ENCODE data around the gene F2R.
"Not testable (repeated sequence)": the region's sequence is repeated elsewhere in the genome, so short reads cannot be mapped to it uniquely, and the experiment has no call there.

The F2R gene

DNA sequence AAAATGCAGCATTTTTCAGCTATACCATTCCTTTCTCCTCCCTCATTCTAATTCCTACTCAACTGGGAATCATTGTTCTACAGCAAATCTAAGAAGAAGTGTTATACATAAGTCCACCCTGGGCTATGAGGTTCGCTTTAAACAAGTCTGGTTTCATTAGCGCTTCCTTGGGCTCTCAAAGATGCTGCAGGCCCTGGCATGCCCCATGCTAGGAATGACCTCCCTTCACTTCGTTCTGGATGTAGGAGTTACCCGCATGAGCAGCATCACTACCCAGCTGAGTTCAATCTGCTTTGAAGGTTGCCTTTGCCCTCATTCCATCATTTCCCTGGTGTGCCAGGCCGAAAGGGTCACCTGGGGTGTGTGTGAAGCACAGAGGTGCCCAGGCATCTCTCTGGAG is 35.4 kb downstream of the F2R start:
- DNase-seq (ENCODE audit: low read depth in 2 of 3, low spot score in 2 of 3) = no peak

DNA sequence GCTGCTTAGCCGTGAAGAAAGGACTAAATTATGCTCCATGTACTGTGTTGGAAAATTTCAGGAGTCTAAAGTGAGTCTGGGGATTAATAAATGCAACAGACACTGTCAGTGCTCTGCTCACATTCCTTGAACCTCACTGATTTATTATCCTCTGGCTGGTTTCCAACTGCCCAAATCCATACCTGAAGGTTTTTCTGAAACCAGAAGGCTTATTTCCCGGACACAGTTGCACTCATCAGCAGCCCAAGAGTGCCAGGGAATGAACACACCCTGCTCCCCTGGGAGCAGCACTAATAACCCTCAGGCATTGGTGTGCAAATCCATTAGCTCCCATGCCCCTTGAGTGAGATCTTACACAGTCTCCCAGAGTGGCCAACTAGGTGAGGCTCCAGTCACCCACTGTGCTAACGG is 38.7 kb downstream of the F2R start:
- no peak for DNase-seq (ENCODE audit: low read depth in 2 of 3, low spot score in 2 of 3)

DNA sequence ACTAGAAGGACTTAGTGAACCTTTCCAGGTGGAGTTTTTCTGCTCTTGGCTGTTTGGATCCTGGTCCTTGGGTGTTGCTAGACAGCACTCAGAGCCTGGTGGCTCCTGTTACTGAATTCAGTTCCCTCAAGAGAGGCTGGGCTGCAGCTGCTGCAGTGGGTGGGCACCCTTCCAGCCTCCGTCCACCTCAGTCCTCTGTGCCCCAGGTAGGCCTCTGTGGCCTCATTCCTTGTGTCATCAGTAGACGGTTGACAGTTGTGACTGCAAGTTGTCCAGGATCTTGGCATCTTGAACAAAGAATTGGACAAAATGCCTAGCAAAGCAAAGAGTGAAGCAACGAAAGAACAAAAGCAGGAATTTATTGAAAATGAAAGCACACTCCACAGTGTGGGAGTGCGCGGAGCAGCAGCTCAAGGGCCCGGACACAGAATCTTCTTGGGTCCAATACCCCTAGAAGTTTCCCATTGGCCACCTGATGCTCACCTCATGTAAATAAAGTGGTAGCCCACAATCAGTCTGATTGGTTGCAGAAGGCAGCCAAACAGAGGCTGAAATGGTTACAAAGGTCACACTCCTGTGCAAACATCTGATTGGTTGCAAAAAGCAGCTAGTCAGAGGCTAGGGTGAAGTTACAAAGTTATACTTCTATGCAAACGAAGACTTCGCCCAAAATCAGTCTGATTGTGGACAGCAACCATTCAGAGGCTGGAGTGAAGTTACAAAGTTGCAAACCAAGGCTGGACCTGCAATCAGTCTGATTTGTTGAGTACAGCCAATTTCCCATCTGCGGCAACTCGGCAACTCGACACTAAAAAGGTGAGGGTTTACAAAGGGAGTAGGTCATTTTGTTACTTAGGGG is 40.1 kb downstream of the F2R start:
- no peak for DNase-seq (ENCODE audit: low read depth in 2 of 3, low spot score in 2 of 3)

DNA sequence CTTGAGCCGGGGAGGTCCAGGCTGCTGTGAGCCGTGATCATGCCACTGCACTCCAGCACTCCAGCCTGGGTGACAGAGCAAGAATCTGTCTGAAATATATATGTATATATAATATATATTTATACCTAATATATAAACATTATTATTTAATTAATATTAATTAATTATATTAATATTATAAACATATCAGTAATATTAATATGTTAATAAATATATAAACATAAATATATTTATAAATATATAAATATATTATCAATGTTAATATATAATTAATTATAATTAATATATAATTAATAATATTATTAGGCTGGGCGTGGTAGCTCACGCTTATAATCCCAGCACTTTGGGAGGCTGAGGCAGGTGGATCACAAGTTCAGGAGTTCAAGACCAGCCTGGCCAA is 41.1 kb downstream of the F2R start:
- no peak for DNase-seq (ENCODE audit: low read depth in 2 of 3, low spot score in 2 of 3)

DNA sequence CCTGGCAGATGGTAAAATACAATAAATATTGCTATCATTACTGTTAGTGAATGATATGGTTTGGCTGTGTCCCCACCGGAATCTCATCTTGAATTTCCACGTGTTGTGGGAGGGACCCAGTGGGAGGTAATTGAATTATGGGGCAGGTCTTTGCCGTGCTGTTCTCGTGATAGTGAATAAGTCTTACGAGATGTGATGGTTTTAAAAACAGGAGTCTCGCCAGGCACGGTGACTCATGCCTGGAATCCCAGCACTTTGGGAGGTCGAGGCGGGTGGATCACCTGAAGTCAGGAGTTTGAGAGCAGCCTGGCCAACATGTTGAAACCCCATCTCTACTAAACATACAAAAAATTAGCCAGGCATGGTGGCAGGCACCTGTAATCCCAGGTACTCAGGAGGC is 45.2 kb downstream of the F2R start:
- not testable (repeated sequence) for DNase-seq (ENCODE audit: low read depth in 2 of 3, low spot score in 2 of 3)

DNA sequence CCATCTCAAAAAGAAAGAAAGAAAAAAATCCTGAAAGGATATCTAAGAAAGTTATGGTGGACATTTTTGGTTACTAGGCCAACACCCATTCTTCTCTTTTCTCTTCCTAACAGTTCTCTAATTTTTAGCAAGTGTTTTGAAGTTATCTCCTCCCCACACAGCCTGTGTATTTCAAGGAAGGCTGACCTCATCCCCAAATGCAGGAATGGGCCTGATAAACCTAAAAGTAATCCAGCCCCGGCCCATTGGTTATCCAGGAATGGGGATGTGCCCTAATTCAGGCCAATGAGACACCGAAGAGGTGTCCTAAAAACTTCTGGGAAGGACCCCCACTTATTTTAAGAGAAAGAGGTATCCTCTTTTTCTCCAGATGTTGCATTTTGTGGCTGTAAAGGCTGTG is 46.6 kb downstream of the F2R start:
- DNase-seq (ENCODE audit: low read depth in 2 of 3, low spot score in 2 of 3) = no peak

DNA sequence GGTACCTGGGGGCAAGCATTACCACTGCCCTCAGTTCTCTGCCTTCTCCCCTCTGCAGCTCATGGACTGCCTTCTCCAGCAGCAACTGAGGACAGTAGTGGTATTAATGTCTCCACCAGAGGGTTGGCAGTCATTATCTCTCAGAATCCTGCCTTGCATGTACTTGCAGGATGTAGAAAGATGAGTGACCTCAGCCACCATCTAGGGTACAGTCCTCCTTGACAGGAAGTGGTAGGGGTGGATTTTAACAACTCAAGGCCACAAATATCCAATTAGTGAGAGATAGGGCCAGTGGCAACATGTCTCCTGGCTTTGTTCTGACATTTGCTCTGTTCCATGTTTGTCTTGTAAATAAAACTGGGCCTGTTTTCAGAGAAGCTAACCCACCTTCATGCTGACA is 47.2 kb downstream of the F2R start:
- no peak for DNase-seq (ENCODE audit: low read depth in 2 of 3, low spot score in 2 of 3)

DNA sequence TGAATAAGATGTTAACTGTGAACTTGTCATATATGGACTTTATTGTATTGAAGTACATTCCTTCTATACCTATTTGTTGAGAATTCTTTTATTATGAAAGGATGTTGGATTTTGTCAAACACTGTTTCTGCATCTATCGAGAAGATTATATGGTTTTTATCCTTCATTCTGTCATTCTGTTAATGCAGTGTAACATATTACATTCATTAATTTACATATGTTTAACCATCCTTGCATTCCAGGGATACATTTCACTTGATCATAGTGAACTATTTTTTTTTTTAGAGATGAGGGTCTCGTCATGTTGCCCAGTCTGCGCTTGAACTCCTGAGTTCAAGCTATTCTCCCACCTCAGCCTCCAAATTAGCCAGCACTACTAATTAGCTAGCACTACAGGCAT is 48.4 kb downstream of the F2R start:
- DNase-seq (ENCODE audit: low read depth in 2 of 3, low spot score in 2 of 3) = no peak

DNA sequence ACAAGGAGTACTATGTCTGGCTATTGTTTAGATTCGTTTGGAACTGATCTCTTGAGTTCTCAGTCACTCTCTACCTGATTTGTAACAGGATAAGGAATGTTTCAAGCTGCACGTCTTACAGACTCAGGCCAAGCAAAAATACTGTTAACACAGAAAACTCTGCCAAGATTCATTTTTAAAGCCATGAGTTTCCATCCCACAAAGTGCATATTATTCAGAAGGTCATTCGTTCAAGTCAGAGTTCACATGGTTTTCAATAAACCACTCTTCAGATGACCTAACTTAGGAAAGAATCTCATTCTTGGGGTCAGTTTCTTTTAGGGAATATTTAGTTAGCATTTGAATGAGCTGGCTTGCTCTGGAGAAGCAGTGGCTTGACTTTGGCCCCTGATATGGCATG is 49.3 kb downstream of the F2R start:
- no peak for DNase-seq (ENCODE audit: low read depth in 2 of 3, low spot score in 2 of 3)

DNA sequence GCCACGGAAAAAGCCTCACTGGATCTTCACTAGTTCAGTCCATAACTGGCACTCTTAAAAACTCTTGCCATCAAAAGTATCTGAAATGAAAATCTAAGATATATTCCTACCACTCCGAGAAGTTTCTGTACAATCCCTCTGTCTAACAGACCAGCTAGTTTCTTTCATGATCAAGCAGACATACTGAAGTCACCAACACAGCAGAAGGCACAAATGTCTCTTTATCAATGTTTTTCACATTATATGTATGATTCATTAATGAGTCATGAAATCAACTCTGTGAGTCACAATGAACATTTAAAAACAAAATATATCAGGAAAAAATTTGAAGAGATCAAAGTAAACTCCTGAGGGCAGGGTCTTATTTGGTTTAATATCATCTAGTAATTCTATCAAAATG is 50.8 kb downstream of the F2R start:
- no peak for DNase-seq (ENCODE audit: low read depth in 2 of 3, low spot score in 2 of 3)

DNA sequence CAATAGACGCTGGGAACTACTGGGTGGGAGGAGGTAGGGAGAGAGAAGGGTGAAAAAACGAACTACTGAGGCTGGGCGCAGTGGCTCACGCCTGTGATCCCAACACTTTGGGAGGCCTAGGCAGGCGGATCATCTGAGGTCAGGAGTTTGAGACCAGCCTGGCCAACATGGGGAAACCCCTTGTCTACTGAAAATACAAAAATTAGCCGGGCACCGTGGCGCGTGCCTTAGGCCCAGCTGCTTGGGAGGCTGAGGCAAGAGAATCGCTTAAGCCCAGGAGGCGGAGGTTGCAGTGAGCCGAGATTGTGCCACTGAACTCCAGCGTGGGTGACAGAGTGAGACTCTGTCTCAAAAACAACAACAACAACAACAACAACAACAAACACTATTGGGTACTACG is 55.1 kb downstream of the F2R start:
- not testable (repeated sequence) for DNase-seq (ENCODE audit: low read depth in 2 of 3, low spot score in 2 of 3)

DNA sequence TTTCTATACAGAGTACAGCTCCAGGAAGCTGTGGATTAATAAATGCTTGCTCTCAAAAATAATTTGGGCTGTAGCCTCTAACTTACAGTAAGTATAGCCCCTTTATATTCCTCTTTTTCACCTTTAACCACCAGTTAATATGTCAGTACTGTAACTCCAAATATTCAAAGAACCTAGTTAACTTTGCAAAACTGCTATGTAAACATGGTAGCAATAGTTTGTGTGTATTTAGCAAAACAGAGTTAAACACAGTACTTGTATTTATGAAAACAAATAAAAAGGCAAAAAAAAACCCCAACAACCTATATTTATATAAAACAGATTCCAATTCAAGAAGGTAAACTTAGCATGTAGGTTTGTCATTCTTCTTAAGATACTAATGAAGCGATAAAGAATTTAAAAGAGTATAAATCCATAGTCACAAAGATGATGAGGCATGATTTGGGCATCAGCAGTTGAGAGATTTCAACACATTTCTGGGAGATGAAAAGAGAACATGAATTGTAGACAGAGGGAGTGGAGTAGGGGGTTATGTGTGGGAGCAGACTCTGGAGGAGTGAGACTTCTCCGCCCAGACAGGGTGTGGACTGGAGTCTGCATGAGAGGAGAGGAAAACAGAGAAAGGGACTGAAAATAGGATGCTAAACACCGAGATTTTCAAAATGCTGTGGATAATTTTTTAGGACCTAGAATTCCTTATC is 55.9 kb downstream of the F2R start:
- no peak for DNase-seq (ENCODE audit: low read depth in 2 of 3, low spot score in 2 of 3)

DNA sequence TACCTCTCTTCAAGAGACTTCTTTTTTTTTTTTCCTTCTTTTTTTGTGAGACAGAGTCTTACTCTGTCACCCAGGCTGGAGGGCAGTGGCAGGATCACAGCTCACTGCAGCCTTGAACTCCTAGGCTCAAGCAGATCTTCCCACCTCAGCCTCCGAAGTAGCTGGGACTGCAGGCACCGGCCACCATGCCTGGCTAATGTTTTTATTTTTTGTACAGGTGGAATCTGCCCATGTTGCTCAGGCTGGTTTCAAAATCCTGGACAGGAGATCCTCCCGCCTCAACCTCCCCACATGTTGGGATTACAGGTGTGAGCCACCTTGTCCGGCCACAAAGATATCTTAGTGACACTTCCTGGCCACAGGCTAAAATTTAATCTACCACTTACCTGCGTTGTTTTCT is 60.0 kb downstream of the F2R start:
- no peak for DNase-seq (ENCODE audit: low read depth in 2 of 3, low spot score in 2 of 3)

DNA sequence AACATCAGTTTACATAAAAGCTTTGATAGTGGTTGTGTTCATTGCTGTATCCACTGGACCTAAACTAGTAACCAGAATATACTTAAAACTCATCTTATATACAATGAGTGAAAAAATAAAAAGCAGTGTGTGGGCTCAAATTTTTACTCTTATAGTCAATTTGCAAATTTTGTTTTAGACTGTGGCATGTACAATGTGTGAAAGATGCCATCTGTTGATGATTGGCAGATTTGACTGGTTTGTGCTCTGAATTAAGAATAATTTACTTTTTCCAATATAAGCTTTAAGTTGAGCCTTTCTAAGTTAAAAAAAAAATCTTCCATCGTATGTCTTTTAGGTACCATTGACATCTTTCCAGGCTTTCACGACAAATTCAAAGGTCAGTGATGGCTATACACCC is 60.5 kb downstream of the F2R start:
- no peak for DNase-seq (ENCODE audit: low read depth in 2 of 3, low spot score in 2 of 3)

DNA sequence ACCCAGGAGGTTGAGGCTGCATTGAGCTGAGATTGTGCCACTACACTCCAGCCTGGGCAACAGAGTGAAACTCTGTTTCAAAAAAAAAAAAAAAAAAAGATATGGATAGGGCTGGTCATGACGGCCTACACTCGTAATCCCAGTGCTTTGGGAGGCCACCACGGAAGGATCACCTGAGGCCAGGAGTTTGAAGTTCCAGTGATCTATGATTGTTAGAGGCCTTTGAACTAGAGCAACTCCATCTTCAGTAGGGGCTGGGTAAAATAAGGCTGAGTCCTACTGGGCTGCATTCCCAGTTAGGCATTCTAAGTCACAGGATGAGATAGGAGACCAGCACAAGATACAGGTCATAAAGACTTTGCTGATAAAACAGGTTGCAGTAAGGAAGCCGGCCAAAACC is 64.7 kb downstream of the F2R start:
- not testable (repeated sequence) for DNase-seq (ENCODE audit: low read depth in 2 of 3, low spot score in 2 of 3)

DNA sequence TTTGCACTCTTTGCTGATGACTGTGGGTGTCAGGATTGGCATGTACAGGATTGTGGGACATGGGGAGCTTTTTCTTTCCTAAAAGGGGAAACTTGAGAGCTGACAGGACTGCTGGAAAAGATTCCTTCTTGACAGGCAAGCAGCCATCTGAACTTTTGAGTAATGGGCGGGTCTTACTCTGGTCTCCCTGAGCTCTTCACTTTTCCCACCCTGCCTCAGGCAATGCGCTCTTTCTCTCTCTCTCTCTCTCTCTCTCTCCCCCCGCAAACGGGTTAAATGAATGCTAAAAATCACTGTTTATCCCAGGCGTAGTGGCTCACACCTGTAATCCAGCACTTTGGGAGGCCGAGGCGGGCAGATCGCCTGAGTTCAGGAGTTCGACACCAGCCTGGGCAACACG is 65.8 kb downstream of the F2R start:
- no peak for DNase-seq (ENCODE audit: low read depth in 2 of 3, low spot score in 2 of 3)

DNA sequence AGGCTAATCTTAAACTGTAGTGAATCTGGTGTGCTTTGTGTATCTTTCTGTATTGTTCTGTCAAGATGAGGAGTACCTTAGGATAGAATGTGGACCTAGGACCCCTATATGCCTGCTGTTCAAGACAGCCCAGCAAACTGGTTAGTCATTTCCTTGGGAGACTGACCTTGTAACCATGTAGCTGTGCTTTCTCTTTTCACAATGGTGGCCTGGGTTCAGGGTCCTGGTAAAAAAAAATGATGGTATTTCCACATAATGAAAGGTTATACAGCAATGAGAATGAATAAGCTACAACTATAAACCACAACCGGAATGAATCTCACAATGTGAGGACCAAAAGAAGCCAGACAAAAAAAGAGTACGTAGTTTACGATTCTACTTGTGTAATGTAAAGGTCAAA is 66.5 kb downstream of the F2R start:
- no peak for DNase-seq (ENCODE audit: low read depth in 2 of 3, low spot score in 2 of 3)
